PC-3 (cell line): Measurements from ENCODE around the gene VWA3B.

ENCODE experiments used
- EZH2 ChIP-seq: fragments of 300-600 bp; sonication (generic); IDR thresholded peaks from one replicate; pipeline ENCODE4 v1.6.1; 2017; ENCODE audit warnings: antibody characterized with exemption, mild to moderate bottlenecking, low read length; ENCODE audit not compliant: unreplicated experiment
- TF ChIP-seq, protein P1 (sequence below): fragments of 300-600 bp; sonication (generic); conservative IDR thresholded peaks from 2 replicates; pipeline ENCODE4 v1.5.1; 2017; ENCODE audit warnings: antibody characterized with exemption, low read depth, mild to moderate bottlenecking, low read length

DNA sequence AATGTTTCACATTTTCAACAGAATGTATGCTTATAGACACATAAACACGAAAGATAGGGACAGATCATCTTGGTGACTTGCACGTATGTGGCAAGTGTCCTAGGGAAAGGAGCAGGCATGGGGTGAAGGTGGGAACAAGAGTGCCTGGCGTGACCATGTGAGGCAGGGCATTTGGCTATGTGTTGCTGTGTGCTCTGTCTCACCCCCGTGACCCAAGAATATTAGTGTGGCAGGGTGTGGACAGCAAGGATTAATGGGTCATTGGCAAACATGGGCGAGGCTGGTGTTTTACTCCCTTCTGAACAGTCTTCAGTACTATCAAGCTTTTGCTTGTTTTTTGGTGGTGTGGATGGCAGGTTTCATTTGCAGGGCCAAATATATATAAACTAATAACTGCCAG is 1.3 kb upstream of the VWA3B start:
- TF ChIP-seq EZH2 = no peak
- TF ChIP-seq, protein P1, sequence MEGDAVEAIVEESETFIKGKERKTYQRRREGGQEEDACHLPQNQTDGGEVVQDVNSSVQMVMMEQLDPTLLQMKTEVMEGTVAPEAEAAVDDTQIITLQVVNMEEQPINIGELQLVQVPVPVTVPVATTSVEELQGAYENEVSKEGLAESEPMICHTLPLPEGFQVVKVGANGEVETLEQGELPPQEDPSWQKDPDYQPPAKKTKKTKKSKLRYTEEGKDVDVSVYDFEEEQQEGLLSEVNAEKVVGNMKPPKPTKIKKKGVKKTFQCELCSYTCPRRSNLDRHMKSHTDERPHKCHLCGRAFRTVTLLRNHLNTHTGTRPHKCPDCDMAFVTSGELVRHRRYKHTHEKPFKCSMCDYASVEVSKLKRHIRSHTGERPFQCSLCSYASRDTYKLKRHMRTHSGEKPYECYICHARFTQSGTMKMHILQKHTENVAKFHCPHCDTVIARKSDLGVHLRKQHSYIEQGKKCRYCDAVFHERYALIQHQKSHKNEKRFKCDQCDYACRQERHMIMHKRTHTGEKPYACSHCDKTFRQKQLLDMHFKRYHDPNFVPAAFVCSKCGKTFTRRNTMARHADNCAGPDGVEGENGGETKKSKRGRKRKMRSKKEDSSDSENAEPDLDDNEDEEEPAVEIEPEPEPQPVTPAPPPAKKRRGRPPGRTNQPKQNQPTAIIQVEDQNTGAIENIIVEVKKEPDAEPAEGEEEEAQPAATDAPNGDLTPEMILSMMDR = no peak
